IPS-NIHi7 (cell line): ENCODE measurements around the gene LRRC37B.
"Not testable (repeated sequence)": the region's sequence is repeated elsewhere in the genome, so short reads cannot be mapped to it uniquely, and the experiment has no call there.

Source experiments
- DNase-seq: peaks from one replicate; pipeline ENCODE4 v3.0.0; 2012; ENCODE audit warnings: mixed read lengths; ENCODE audit errors: extremely low spot score

Gene LRRC37B

GRCh38 chr17:32041306-32041875 lies 34.2 kb downstream of the LRRC37B start:
- not testable (repeated sequence) for DNase-seq

- not testable (repeated sequence) for DNase-seq
Measured at GRCh38 chr17:32042266-32042665, 35.1 kb downstream of the LRRC37B start.

- DNase-seq = not testable (repeated sequence)
Measured at GRCh38 chr17:32045611-32046010, 38.4 kb downstream of the LRRC37B start.

GRCh38 chr17:32047663-32048062 lies 40.5 kb downstream of the LRRC37B start:
- DNase-seq = not testable (repeated sequence)

GRCh38 chr17:32054985-32055384 lies 47.8 kb downstream of the LRRC37B start:
- DNase-seq = not testable (repeated sequence)

- not testable (repeated sequence) for DNase-seq
Measured at GRCh38 chr17:32055425-32055824, 48.2 kb downstream of the LRRC37B start.

- DNase-seq = not testable (repeated sequence)
Measured at GRCh38 chr17:32056500-32056899, 49.3 kb downstream of the LRRC37B start.

- not testable (repeated sequence) for DNase-seq
Measured at GRCh38 chr17:32057460-32058105, 50.4 kb downstream of the LRRC37B start.

GRCh38 chr17:32060695-32061094 lies 53.5 kb downstream of the LRRC37B start:
- not testable (repeated sequence) for DNase-seq

- DNase-seq = not testable (repeated sequence)
Measured at GRCh38 chr17:32061840-32062239, 54.7 kb downstream of the LRRC37B start.

GRCh38 chr17:32064091-32064490 lies 56.9 kb downstream of the LRRC37B start:
- DNase-seq = not testable (repeated sequence)

GRCh38 chr17:32066123-32066680 lies 59.0 kb downstream of the LRRC37B start:
- DNase-seq = not testable (repeated sequence)

GRCh38 chr17:32066863-32067642 lies 59.9 kb downstream of the LRRC37B start:
- not testable (repeated sequence) for DNase-seq

- not testable (repeated sequence) for DNase-seq
Measured at GRCh38 chr17:32069067-32069466, 61.9 kb downstream of the LRRC37B start.

- not testable (repeated sequence) for DNase-seq
Measured at GRCh38 chr17:32071961-32072360, 64.8 kb downstream of the LRRC37B start.

- not testable (repeated sequence) for DNase-seq
Measured at GRCh38 chr17:32073131-32073530, 65.9 kb downstream of the LRRC37B start.

GRCh38 chr17:32079753-32080152 lies 72.6 kb downstream of the LRRC37B start:
- DNase-seq = peak; percentile 59

GRCh38 chr17:32083550-32083979 lies 76.4 kb downstream of the LRRC37B start:
- DNase-seq = not testable (repeated sequence)

GRCh38 chr17:32084003-32084941 lies 77.1 kb downstream of the LRRC37B start:
- not testable (repeated sequence) for DNase-seq

- not testable (repeated sequence) for DNase-seq
Measured at GRCh38 chr17:32084942-32085829, 78.0 kb downstream of the LRRC37B start.
